CD4-positive, alpha-beta T cell treated with Interleukin-15 for 4 hours (primary cell): ENCODE results near the gene MRPL30.
"Not testable (repeated sequence)": the region's sequence is repeated elsewhere in the genome, so short reads cannot be mapped to it uniquely, and the experiment has no call there.

ENCODE experiments used
- DNase-seq: peaks from one replicate; pipeline ENCODE4 v3.0.0-alpha.2; 2020; ENCODE audit warnings: low spot score

The MRPL30 gene

DNA sequence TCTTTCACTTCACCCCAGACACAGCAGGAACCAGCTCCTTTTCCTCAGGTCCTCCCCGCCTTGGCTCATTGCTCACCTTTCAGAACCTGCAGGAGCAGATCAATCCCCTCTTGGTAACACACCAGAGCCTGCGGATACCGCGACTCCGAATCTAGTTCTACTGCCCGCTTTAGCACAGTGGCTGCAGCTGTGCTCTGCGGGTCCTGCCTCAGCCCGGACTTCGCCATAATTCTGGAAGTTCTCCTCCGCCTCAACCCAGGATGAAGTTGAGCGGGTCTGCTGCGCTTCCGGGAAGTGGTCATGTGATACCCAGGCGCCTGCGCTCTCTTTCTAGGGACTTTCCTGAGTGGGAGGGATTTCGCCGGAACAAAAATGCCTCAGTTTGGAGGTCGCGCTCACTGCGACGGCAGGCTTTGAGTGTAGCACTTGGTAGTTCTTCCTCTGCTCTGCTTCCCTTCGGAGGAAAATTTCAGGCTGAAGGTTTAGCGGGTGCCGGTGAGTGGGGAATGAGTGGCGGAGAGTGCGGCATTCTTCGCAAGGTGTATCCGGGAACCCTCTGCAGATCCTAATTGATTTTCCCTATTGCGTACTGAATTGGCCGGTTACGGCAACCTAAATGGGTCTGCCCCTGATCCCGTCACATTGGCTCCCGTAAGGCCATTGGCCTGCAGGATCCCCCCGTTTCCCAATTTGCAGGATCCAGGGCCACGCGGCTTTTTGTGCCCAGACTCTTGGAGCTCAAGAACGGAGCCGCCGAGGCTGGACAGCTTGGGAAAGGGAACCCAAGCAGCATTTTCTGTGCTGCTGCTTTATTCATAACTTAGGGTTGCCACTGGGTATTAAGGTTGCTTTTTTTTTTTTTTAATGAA lies at the start of gene MRPL30, which contains the start of gene MITD1:
TSS of gene MRPL30 (plus strand) at position 430 of the 869 bp plus-strand sequence. CDS start 5,020 bp downstream, outside the sequence.
TSS of gene MITD1 (minus strand) at position 304 of the 869 bp plus-strand sequence. CDS start at position 227, 77 bp downstream.
- DNase-seq, result peak; percentile 90

- DNase-seq, result not testable (repeated sequence)
Measured at GRCh38 chr2:99135044-99135556, 45.9 kb upstream of the MRPL30 start.

GRCh38 chr2:99139003-99139402 lies 42.0 kb upstream of the MRPL30 start:
- no peak for DNase-seq

- no peak for DNase-seq
Measured at GRCh38 chr2:99140056-99140859, 40.7 kb upstream of the MRPL30 start.

- no peak for DNase-seq
Measured at GRCh38 chr2:99140860-99141109, 40.2 kb upstream of the MRPL30 start.

DNA sequence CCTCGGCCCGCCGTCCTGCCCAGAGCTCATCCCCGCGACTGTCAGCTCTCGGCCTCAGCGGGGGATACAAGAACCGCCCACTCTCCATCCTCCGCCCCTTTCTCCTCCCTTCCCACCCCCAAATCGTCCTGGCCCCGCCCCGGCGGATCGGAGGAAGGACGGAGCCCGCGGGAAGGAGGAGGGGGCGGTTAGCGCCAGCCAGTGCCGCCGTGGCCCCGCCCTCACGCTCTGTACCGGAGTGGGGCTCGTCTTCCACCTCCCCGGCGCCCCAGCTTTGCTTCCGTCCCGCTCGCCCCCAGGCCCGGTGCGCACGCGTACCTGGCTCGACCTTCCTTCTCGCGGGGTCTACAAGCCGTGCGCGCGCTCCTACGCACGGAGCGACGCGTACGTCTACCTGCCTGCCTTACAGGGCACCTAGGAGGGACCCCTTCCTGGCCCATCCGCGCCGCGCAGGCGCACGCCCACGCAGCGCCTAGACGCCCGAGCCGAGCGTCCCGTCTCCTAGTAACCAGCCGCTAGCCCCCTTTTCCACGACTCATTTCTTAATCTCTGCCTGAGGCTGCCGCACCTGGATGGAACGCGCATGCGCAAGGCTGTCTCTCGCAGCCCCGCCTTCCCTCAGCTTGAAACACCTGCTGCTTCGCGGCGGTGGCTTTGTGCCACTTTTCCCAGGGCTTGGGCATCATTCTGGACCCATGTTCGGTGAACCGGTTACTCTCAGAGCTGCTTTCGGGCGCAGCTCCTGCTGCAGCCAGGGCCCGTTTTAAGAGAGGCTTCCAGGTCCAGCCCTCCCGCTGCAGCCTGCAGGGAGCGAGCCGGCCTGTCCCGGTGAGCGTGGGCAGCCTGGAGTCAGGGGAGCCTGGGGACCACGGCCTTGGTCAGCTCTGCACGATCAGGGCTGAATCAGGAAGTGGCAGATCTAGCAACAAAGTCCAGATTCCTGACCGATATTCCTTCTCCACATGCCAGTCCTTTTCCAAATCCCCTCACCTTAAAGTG lies 39.6 kb upstream of the MRPL30 start, which contains the start of gene C2orf15:
TSS of gene C2orf15 (plus strand) at position 598 of the 999 bp plus-strand sequence. CDS start 8,852 bp downstream, outside the sequence.
- peak; percentile 97 for DNase-seq

GRCh38 chr2:99150706-99151105 lies 30.3 kb upstream of the MRPL30 start:
- DNase-seq, result no peak

DNA sequence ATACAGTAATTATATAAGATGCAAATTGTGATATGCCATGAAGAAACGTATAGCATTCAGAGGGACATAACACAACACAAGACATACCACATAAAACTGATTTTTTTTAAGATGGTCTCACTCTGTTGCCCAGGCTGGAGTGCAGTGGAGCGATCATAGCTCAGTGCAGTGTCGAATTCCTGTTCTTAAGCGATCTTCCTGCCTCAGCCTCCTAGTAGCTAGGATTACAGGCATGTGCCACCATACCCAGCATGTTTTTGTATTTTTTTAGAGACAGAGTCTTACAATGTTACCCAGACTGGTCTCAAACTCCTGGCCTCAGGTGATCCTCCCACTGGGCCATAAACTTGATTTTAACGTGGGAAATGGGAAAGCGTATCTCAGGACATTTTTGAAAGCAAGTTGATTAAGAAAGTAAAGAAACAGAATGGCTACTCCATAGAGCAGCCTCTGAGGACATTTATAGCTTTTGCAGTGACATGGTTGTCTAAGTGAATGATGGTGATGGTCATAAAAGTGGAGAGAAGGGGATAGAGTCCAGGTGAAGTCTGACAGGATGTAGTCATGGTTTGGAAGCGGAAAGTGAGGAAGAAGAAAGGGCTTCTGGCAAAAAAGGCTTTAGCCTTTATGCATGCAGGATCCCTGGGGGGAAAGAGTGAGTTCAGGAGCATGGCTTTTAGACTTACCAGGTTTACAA lies 28.6 kb upstream of the MRPL30 start:
- DNase-seq, result no peak

DNA sequence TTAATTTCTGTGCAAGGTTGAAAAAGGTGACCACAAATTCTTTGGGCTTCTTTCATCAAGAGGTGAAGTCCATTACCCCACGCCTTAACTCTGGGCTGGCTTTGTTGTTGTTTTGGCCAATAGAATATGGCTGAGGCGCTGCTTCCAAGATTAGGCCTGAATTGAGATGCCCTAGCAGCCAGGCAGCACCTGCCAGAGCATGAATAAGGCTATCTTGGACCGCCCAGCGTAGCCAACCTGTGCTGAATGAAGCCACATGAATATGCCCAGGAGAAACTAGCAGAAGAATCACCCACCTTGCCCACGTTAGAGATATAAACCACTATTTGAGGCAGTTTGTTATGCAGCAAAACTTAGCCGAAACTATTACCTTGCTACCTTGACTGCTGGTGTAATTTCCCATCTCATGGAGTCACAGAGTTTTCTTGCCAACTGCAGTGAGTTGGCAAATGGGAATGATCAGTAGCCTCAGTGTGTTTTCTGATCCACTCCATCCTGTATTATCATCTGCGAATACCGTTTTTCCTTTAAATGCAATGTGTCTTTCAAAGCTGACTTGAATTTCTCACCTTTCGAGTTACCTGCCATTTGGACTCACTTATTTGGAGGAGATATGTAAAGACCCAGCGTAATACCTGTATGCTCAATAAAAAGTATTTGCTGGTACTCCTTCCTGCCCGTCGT lies 26.9 kb upstream of the MRPL30 start:
- DNase-seq, result no peak

DNA sequence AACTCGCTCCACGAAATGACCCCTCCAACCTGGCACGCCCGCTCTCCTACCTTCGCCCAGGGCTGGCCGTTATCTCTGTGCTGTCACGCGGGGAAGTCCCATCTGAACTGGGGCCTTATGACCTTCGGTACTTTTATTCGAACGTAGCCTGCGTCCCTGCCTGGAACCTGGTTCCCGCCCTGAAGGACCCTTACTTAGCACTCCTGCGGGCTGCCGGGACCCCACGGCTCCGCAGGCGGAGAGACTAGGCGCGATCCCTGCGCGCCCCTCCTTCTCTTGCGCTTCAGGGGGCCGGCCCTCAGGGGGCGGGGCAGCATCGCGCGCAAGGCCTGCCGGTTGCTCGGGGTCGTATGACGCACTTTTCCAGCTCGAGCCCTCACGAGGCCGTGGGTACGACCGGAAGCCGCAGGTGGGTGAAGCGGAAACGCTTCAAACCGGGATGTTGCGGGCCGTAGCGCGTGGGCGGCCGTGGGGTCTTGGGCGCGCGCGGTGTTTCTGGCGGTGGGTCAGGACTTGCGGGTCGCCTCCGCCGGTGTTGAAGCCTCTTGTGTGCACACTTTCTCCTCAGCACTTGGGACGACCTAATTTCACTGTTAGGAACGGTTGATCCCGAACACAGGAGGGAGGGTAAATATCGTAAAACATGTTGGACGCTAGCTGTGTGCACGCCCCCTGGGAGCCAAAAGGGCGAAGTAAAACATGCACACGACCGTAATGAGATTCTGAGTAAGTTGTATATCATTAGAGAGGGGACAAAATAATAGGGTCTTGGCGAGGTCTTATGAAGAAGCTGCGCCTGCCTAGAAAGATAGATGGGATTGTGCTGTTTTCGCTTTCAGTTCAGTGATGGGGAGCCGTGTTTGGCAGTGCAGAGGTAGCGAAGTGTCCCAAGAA lies 26.1 kb upstream of the MRPL30 start, which contains the start of the genes LIPT1 and TSGA10:
TSS of gene LIPT1 (plus strand) at position 325 of the 894 bp plus-strand sequence. CDS start 6,991 bp downstream, outside the sequence.
TSS of gene TSGA10 (minus strand) at position 300 of the 894 bp plus-strand sequence. CDS start 45,503 bp downstream, outside the sequence.
- peak; percentile 87 for DNase-seq

DNA sequence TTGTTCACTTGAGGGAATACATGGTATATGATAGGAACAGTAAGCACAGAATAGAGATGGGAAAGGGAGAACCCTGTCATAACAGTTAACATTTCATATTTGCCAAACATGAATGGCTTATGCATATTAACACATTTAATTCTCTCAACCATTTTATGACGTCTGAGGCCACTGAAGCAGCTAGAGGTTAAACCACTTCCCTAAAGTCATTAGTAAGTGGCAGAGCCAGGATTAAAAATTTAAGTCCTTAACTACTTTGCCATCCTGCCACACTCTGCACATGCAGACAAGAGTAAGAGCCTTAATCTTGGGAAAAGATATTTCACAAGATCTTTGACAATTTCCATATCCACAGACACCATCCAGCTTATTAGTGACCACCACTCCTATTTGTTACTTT lies 24.1 kb upstream of the MRPL30 start:
- DNase-seq, result no peak

- no peak for DNase-seq
Measured at GRCh38 chr2:99158599-99158998, 22.4 kb upstream of the MRPL30 start.

GRCh38 chr2:99159594-99159993 lies 21.4 kb upstream of the MRPL30 start:
- DNase-seq, result no peak

DNA sequence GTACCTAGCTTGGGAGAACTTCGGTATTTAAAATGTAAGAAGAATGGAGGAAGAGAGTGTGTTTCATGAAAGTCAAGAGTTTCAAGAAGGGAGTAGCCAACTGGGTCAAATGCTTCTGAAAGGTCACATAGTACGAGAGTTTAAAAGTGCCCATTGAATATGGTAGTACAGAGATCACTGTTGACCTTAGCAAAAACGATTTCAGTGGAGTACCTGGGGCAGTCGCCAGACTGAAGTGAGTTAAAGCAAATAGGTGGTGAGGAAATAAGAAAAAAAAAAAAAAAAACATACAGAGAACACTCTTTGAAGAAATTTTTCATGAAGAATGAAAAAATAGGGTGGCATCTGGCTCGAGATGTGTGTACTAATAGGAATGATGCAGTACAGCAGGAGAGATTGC lies 14.8 kb upstream of the MRPL30 start:
- no peak for DNase-seq

DNA sequence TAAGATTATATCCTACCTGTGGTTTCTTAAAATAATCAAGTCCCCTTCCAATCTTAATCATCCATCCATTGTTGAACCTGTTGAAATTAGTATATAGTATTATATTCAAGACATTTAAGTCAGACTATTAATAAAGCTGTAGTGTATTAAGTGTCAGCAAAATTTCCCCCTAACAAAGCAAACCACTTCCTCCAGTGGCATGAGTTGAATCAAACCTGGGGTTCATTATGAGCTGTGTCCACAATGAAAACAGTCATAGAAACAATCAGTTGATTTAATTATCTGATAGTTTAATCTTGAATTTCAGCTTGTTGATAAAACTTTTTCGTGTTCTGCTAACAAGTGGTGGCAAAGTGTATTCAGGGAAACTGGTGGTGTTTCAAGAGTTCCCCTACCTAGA lies 11.4 kb upstream of the MRPL30 start:
- DNase-seq, result no peak

GRCh38 chr2:99171377-99172140 lies 9.4 kb upstream of the MRPL30 start:
- DNase-seq, result no peak

DNA sequence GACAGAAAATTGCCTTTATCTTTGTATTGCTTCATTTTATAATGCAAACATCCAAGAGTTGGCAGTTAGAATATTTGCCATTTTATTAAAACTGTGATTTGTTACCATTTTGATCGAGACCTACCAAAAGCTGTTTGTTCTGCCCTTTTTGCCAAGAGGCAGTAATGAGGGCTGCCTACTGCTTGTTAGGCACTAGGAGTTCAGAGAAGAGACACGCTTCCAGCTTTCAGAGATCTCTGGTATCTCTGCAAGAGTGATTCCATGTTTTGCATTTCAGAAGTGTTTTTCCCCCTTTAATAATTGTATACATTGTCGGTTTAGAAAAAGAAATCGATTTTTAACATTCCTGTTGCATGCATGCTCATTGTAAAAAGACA lies 628 bp downstream of the MRPL30 start:
- DNase-seq, result no peak

GRCh38 chr2:99183025-99183424 lies 2.0 kb downstream of the MRPL30 start:
- DNase-seq, result no peak
